Astrocyte (in vitro differentiated cells and primary cell): ENCODE results near the gene PCSK7. TPM values are rescaled to one million over a fixed set of nuclear protein-coding genes. Genes with fewer than 3 reads are reported as not detected.

Experiments used
- DNase-seq: peaks from one replicate; pipeline ENCODE4 v3.0.0-alpha.2; 2010; ENCODE audit warnings: low read depth
- FAIRE-seq: peaks from 2 replicates; lab custom pipeline; 2011; peaks lifted over from hg19 to GRCh38; lab: Jason Lieb, UNC
- H2AFZ ChIP-seq: 2 replicates; pipeline ENCODE4 v1.6.0; 2012; ENCODE audit warnings: low read depth, low read length, inconsistent platforms
- H3K27ac ChIP-seq: 2 replicates; pipeline ENCODE4 v1.5.1; 2011; ENCODE audit warnings: low read depth, low read length, inconsistent platforms
- H3K27me3 ChIP-seq: 2 replicates; pipeline ENCODE4 v1.6.0; 2011; ENCODE audit warnings: low read length, inconsistent platforms; ENCODE audit not compliant: insufficient read depth
- H3K36me3 ChIP-seq: 2 replicates; pipeline ENCODE4 v1.5.1; 2011; ENCODE audit warnings: low read length, inconsistent platforms; ENCODE audit not compliant: insufficient read depth
- H3K4me1 ChIP-seq: 2 replicates; pipeline ENCODE4 v1.5.1; 2011; ENCODE audit warnings: low read length, inconsistent platforms; ENCODE audit not compliant: insufficient read depth
- H3K4me2 ChIP-seq: 2 replicates; pipeline ENCODE4 v1.6.0; 2012; ENCODE audit warnings: low read length, inconsistent platforms
- H3K4me3 ChIP-seq: 2 replicates; pipeline ENCODE4 v1.5.1; 2011; ENCODE audit warnings: low read depth, mild to moderate bottlenecking, low read length, inconsistent platforms; ENCODE audit not compliant: insufficient read depth
- H3K79me2 ChIP-seq: 2 replicates; pipeline ENCODE4 v1.6.0; 2012; ENCODE audit warnings: mild to moderate bottlenecking, low read length, inconsistent platforms; ENCODE audit not compliant: insufficient read depth
- H3K9ac ChIP-seq: 2 replicates; pipeline ENCODE4 v1.6.0; 2012; ENCODE audit warnings: mild to moderate bottlenecking, low read length, inconsistent platforms
- H3K9me3 ChIP-seq: 2 replicates; pipeline ENCODE4 v1.5.1; 2012; ENCODE audit warnings: low read depth, mild to moderate bottlenecking, low read length, inconsistent platforms; ENCODE audit not compliant: insufficient read depth
- H4K20me1 ChIP-seq: 2 replicates; pipeline ENCODE4 v1.6.0; 2012; ENCODE audit warnings: low read length, inconsistent platforms; ENCODE audit not compliant: insufficient read depth
- H3K27ac Mint-ChIP-seq: one replicate; pipeline ENCODE4 v1.8.0; 2021; ENCODE audit warnings: mild to moderate bottlenecking, mixed read lengths; ENCODE audit not compliant: unreplicated experiment
- H3K27me3 Mint-ChIP-seq: one replicate; pipeline ENCODE4 v1.8.0; 2021; ENCODE audit warnings: low read depth, mixed read lengths; ENCODE audit not compliant: unreplicated experiment
- H3K36me3 Mint-ChIP-seq: one replicate; pipeline ENCODE4 v1.8.0; 2021; ENCODE audit warnings: low read depth, mixed read lengths; ENCODE audit not compliant: unreplicated experiment
- H3K4me1 Mint-ChIP-seq: one replicate; pipeline ENCODE4 v1.8.0; 2021; ENCODE audit warnings: low read depth, mixed read lengths; ENCODE audit not compliant: unreplicated experiment
- H3K4me3 Mint-ChIP-seq: one replicate; pipeline ENCODE4 v1.8.0; 2021; ENCODE audit warnings: mild to moderate bottlenecking, moderate library complexity, mixed read lengths; ENCODE audit not compliant: unreplicated experiment
- H3K9me3 Mint-ChIP-seq: one replicate; pipeline ENCODE4 v1.8.0; 2021; ENCODE audit warnings: mild to moderate bottlenecking, mixed read lengths; ENCODE audit not compliant: unreplicated experiment
- EZH2 ChIP-seq: IDR thresholded peaks from 2 replicates; pipeline ENCODE4 v1.6.1; 2012; ENCODE audit warnings: mild to moderate bottlenecking, low read length, inconsistent platforms; ENCODE audit not compliant: insufficient read depth
- total RNA-seq: library from RNA; stranded (reverse); gene quantifications from 2 replicates; pipeline ENCODE4 v1.2.1, GENCODE V29; 2021
- TF ChIP-seq, protein P1 (sequence below): IDR thresholded peaks from 2 replicates; pipeline ENCODE4 v1.5.1; 2011; ENCODE audit warnings: low read depth, mild to moderate bottlenecking, inconsistent platforms, low read length, moderate library complexity; ENCODE audit not compliant: insufficient read depth

PCSK7 gene
- total RNA-seq, 1 donor from 2014 or later: 43.6 TPM

DNA sequence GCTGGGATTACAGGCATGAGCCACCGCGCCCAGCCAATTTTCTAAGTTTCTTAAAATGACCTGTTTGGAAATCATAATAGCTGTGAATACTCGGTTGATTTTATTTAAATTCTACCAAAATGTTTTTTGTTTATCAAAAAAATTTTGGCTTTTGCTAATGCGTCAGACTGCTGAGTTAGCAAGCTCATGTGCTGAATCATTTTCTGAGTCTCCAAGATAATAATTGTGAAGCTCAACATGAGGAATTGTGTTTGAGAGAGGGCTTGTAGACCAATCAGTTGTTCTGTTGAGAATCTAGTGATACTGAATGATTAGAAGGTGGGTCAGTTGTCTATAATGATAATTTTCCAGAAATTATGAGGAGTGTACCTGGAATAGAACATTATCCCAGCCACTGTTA is 16.5 kb upstream of the PCSK7 start:
- no peak overlapping the region for H3K4me3 Mint-ChIP-seq
- FAIRE-seq (no peak), DNase-seq (no peak)

DNA sequence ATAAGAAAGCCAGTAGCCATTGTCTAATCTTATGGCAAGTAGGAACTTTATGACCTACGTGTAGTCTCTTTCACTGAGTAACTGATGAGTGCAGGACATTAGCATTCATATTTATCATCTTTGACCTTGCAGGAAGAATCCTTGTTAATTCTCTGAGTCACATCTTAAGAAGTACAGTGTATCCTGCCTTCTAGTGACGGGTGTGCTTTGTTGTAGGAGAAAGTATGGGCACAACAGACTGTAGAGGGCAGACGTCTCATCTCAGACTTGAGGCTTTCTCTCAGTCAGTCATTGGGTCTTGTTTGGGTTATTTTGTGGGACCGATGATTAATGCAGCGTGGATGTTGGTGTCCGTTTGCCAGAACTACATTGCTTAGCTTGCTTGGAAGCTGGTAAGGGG is 7.4 kb upstream of the PCSK7 start:
- Histone ChIP-seq H3K27me3 (no peaks in the 10 kb centered on the region), H3K79me2 (peaks cover 14% of the 10 kb centered on the region), H3K27ac (peak overlapping the region; percentile 71), H2AFZ (no peak overlapping the region), H3K4me1 (peaks cover 14% of the 10 kb centered on the region), H3K9me3 (no peaks in the 10 kb centered on the region), H4K20me1 (no peaks in the 10 kb centered on the region), H3K9ac (peak overlapping the region; percentile 56), H3K4me3 (no peak overlapping the region), H3K36me3 (peaks cover 12% of the 10 kb centered on the region), H3K4me2 (peak overlapping the region; percentile 36)
- no peaks in the 10 kb centered on the region for H3K27me3 Mint-ChIP-seq
- H3K27ac Mint-ChIP-seq: no peak overlapping the region
- no peak overlapping the region for H3K4me3 Mint-ChIP-seq
- TF ChIP-seq EZH2: no peak
- TF ChIP-seq, protein P1, sequence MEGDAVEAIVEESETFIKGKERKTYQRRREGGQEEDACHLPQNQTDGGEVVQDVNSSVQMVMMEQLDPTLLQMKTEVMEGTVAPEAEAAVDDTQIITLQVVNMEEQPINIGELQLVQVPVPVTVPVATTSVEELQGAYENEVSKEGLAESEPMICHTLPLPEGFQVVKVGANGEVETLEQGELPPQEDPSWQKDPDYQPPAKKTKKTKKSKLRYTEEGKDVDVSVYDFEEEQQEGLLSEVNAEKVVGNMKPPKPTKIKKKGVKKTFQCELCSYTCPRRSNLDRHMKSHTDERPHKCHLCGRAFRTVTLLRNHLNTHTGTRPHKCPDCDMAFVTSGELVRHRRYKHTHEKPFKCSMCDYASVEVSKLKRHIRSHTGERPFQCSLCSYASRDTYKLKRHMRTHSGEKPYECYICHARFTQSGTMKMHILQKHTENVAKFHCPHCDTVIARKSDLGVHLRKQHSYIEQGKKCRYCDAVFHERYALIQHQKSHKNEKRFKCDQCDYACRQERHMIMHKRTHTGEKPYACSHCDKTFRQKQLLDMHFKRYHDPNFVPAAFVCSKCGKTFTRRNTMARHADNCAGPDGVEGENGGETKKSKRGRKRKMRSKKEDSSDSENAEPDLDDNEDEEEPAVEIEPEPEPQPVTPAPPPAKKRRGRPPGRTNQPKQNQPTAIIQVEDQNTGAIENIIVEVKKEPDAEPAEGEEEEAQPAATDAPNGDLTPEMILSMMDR: peak; percentile 56
- FAIRE-seq (peak; percentile 99), DNase-seq (peak; percentile 94)
- peaks cover 2% of the 10 kb centered on the region for H3K36me3 Mint-ChIP-seq
- H3K9me3 Mint-ChIP-seq: no peaks in the 10 kb centered on the region
- H3K4me1 Mint-ChIP-seq: peaks cover 9% of the 10 kb centered on the region

More for the DNA sequence above, 16.5 kb upstream of the PCSK7 start:
- H3K36me3 Mint-ChIP-seq: peaks cover 10% of the 10 kb centered on the region
- no peaks in the 10 kb centered on the region for H3K27me3 ChIP-seq
- H3K9me3 Mint-ChIP-seq: no peaks in the 10 kb centered on the region
- H3K9me3 ChIP-seq: no peaks in the 10 kb centered on the region
- peaks cover 33% of the 10 kb centered on the region for H3K36me3 ChIP-seq
- no peaks in the 10 kb centered on the region for H3K4me1 Mint-ChIP-seq
- no peak for TF ChIP-seq EZH2
- TF ChIP-seq, protein P1: no peak
- H3K27ac ChIP-seq: no peak overlapping the region
- H3K9ac ChIP-seq: no peak overlapping the region
- no peak overlapping the region for H3K4me3 ChIP-seq
- no peaks in the 10 kb centered on the region for H3K27me3 Mint-ChIP-seq
- no peak overlapping the region for H3K27ac Mint-ChIP-seq
- no peaks in the 10 kb centered on the region for H3K4me1 ChIP-seq
- H3K4me2 ChIP-seq: no peak overlapping the region
- H4K20me1 ChIP-seq: no peaks in the 10 kb centered on the region
- no peak overlapping the region for H2AFZ ChIP-seq
- no peaks in the 10 kb centered on the region for H3K79me2 ChIP-seq

DNA sequence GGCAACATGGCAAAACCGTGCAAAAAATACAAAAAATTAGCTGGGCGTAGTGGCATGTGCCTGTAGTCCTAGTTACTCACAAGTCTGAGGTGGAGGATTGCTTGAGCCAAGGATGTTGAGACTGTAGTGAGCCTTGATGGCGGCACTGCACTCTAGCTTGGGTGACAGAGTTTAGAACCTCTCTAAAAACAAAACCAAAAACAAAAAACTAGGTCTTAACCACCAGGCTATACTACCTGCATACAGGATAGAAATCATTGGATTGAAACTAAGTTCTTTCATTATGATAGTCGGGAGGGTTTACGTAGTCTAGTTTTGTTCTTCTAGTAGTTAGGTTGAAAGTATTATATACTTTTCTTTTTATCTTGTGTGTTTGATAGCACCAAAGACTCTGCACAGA is 6.3 kb upstream of the PCSK7 start:
- H3K9me3 ChIP-seq: no peaks in the 10 kb centered on the region
- H3K9ac ChIP-seq: no peak overlapping the region
- H3K4me1 ChIP-seq: peaks cover 21% of the 10 kb centered on the region
- no peak overlapping the region for H3K4me2 ChIP-seq
- no peaks in the 10 kb centered on the region for H3K27me3 Mint-ChIP-seq
- TF ChIP-seq, protein P1: no peak
- no peak for TF ChIP-seq EZH2
- no peak overlapping the region for H3K4me3 ChIP-seq
- H3K79me2 ChIP-seq: peaks cover 25% of the 10 kb centered on the region
- no peaks in the 10 kb centered on the region for H3K27me3 ChIP-seq
- FAIRE-seq: no peak
- no peak overlapping the region for H3K4me3 Mint-ChIP-seq
- DNase-seq: no peak
- no peaks in the 10 kb centered on the region for H4K20me1 ChIP-seq
- H3K27ac Mint-ChIP-seq: peak overlapping the region; percentile 53
- H3K36me3 ChIP-seq: peaks cover 6% of the 10 kb centered on the region
- H2AFZ ChIP-seq: no peak overlapping the region
- H3K36me3 Mint-ChIP-seq: no peaks in the 10 kb centered on the region
- H3K27ac ChIP-seq: no peak overlapping the region
- no peaks in the 10 kb centered on the region for H3K9me3 Mint-ChIP-seq
- peaks cover 19% of the 10 kb centered on the region for H3K4me1 Mint-ChIP-seq
